NCI-H526 treated with DMSO at 0.1 percent for 48 hours (cell line): ENCODE results near the gene IGF1.
"Not testable (repeated sequence)": the region's sequence is repeated elsewhere in the genome, so short reads cannot be mapped to it uniquely, and the experiment has no call there.

ENCODE experiments used
- DNase-seq: peaks from one replicate; lab custom pipeline; 2025; lab: John Stamatoyannopoulos, UW

The IGF1 gene

GRCh38 chr12:102379346-102380162, 100.8 kb downstream of the IGF1 start:
- no peak for DNase-seq

GRCh38 chr12:102376781-102377180, 103.6 kb downstream of the IGF1 start:
- DNase-seq, result no peak

- DNase-seq, result no peak
These were observed 104.1 kb downstream of the IGF1 start for GRCh38 chr12:102376181-102376747.

DNA sequence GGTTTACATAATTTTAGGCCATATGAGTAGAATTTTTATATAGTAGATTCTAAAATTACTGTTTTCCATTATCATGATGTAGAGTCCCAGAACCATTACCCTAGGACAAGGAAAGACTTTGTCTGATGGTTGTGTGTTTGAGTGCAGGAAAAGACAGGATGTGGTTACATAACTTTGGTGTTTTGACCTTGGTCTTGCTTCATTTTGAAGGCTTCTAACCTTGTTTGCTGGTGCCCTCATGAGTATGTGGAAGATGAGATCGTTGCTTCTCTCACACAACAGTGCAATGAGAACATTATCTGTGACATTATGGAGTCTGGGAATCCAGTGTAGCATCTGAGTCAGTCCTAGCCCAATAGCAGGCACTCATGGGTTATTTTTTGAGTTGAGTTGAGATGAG, 106.2 kb downstream of the IGF1 start:
- DNase-seq, result no peak

DNA sequence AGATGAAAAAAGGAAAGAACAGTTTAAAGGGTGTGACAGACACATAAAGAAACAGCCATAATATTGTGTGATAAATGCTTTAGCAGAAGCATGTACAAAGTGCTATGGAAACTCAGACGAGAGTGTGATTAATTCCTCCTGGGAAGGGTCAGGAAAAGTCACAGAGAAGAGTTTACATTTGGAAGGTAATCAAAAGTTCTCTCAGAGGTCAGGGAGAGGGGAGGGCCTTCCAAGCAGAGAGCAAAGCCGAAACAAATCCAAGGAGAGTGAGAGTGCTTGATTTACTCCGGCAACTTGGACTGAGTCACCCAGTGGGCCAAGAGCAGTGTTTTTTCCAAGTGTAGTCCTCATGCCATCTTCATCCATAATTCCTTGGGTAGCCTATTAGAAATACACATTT, 108.3 kb downstream of the IGF1 start:
- DNase-seq, result no peak

GRCh38 chr12:102371165-102371564, 109.2 kb downstream of the IGF1 start:
- DNase-seq, result no peak

DNA sequence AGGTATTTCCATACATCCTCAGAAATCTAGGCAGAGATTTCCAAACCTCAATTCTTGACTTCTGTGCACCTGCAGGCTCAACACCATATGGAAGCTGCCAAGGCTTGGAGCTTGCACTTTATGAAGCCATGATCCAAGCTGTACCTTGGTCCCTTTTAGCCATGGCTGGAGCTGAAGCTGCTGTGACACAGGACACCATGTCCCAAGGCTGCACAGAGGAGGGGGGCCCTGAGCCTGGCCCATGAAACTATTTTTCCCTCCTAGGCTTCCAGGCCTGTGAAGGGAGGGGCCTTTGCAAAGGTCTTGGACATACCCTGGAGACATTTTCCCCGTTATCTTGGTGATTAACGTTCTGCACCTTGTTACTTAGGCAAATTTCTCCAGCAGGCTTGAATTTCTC, 110.5 kb downstream of the IGF1 start:
- no peak for DNase-seq

- DNase-seq, result no peak
These were observed 115.0 kb downstream of the IGF1 start for GRCh38 chr12:102365365-102365764.

GRCh38 chr12:102364709-102365108, 115.7 kb downstream of the IGF1 start:
- no peak for DNase-seq

DNA sequence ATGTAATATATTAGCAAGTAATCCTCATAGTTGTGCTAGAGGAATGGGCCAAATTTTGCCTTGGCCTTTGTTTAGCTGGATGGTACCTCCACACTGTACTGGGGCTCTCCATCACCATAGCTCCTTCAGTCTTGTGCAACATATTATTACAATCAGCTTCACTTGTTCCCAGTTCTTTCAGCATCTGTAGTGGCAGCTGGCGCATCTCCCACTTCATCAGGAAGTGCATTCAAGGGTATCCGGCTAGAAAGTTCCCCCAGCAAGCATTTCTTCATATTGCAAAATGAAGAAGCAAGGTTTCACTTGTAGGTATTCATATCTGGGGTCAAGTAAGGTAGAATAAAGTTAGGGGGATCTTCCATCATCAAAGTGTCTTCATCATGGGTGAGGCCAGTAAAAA, 123.7 kb downstream of the IGF1 start:
- no peak for DNase-seq

DNA sequence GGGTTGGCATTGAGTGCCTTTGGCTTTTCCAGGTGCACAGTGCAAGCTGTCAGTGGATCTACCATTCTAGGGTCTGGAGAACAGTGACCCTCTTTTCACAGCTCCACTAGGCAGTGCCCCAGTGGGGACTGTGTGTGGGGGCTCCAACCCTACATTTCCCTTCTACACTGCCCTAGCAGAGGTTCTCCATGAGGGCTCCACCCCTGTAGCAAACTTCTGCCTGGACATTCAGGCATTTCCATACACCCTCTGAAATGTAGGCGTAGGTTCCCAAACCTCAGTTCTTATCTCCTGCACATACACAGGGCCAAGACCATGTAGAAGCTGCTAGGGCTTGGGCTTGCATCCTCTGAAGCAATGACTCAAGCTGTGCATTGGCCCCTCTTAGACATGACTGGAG, 126.1 kb downstream of the IGF1 start:
- DNase-seq, result not testable (repeated sequence)

GRCh38 chr12:102351322-102351721, 129.0 kb downstream of the IGF1 start:
- no peak for DNase-seq

GRCh38 chr12:102350070-102350469, 130.3 kb downstream of the IGF1 start:
- DNase-seq, result no peak

DNA sequence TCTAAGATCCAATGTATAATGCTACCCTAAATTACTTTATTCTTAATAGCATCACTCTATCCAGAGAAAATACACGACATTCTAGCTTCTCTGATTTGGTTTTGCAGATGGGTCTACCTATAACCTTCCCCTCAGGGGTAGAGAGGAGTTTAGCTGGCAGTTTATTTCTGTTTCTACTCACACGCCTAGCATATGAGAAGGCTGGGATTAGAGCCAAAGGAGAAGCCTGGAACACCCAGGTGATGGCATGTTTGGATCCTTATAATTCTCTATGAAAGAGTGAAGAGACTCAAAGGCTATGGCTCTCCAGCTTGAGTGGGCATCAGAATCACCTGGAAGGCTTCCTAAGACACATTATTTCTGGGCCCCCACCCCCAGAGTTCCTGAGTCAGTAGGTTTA, 131.3 kb downstream of the IGF1 start:
- no peak for DNase-seq

GRCh38 chr12:102347811-102348210, 132.6 kb downstream of the IGF1 start:
- DNase-seq, result no peak
